Measurements from ENCODE around the gene TPD52L1.
"Not testable (repeated sequence)": the region's sequence is repeated elsewhere in the genome, so short reads cannot be mapped to it uniquely, and the experiment has no call there.

Gene TPD52L1

GRCh38 chr6:125142618-125143017, 11.0 kb upstream of the TPD52L1 start:
- no peak for DNase-seq (ENCODE audit: low read depth)

GRCh38 chr6:125144822-125145221, 8.8 kb upstream of the TPD52L1 start:
- DNase-seq (ENCODE audit: low read depth) = no peak

GRCh38 chr6:125149256-125150144, 4.1 kb upstream of the TPD52L1 start:
- no peak for DNase-seq (ENCODE audit: low read depth)

GRCh38 chr6:125151700-125152099, 1.9 kb upstream of the TPD52L1 start:
- DNase-seq (ENCODE audit: low read depth) = no peak

GRCh38 chr6:125154118-125154760, 666 bp downstream of the TPD52L1 start:
- no peak for DNase-seq (ENCODE audit: low read depth)

GRCh38 chr6:125154761-125155135, 1.2 kb downstream of the TPD52L1 start:
- no peak for DNase-seq (ENCODE audit: low read depth)

- no peak for DNase-seq (ENCODE audit: low read depth)
Measured at GRCh38 chr6:125155344-125155743, 1.8 kb downstream of the TPD52L1 start.

- no peak for DNase-seq (ENCODE audit: low read depth)
Measured at GRCh38 chr6:125156496-125156895, 2.9 kb downstream of the TPD52L1 start.

- no peak for DNase-seq (ENCODE audit: low read depth)
Measured at GRCh38 chr6:125157280-125157679, 3.7 kb downstream of the TPD52L1 start.

GRCh38 chr6:125157725-125158124, 4.2 kb downstream of the TPD52L1 start:
- DNase-seq (ENCODE audit: low read depth) = no peak

GRCh38 chr6:125163339-125163738, 9.8 kb downstream of the TPD52L1 start:
- not testable (repeated sequence) for DNase-seq (ENCODE audit: low read depth)

GRCh38 chr6:125163811-125164210, 10.2 kb downstream of the TPD52L1 start:
- DNase-seq (ENCODE audit: low read depth) = no peak

- DNase-seq (ENCODE audit: low read depth) = no peak
Measured at GRCh38 chr6:125164696-125165095, 11.1 kb downstream of the TPD52L1 start.

GRCh38 chr6:125165256-125165655, 11.7 kb downstream of the TPD52L1 start:
- DNase-seq (ENCODE audit: low read depth) = no peak

- DNase-seq (ENCODE audit: low read depth) = no peak
Measured at GRCh38 chr6:125165776-125166175, 12.2 kb downstream of the TPD52L1 start.

GRCh38 chr6:125166711-125167110, 13.1 kb downstream of the TPD52L1 start:
- no peak for DNase-seq (ENCODE audit: low read depth)

- no peak for DNase-seq (ENCODE audit: low read depth)
Measured at GRCh38 chr6:125167579-125167978, 14.0 kb downstream of the TPD52L1 start.

GRCh38 chr6:125169058-125169457, 15.5 kb downstream of the TPD52L1 start:
- no peak for DNase-seq (ENCODE audit: low read depth)

GRCh38 chr6:125169522-125169921, 15.9 kb downstream of the TPD52L1 start:
- no peak for DNase-seq (ENCODE audit: low read depth)

- DNase-seq (ENCODE audit: low read depth) = no peak
Measured at GRCh38 chr6:125170376-125170775, 16.8 kb downstream of the TPD52L1 start.

- no peak for DNase-seq (ENCODE audit: low read depth)
Measured at GRCh38 chr6:125173341-125174095, 19.9 kb downstream of the TPD52L1 start.

GRCh38 chr6:125174626-125175025, 21.1 kb downstream of the TPD52L1 start:
- DNase-seq (ENCODE audit: low read depth) = no peak
